Coronary artery (tissue), 2 donors: ENCODE measurements around the gene CERS6.

Experiments used
- DNase-seq: peaks from one replicate; pipeline ENCODE4 v3.0.0-alpha.2; 2017; ENCODE audit warnings: low spot score
- H3K27ac ChIP-seq, 2 donors: fragments of 200-600 bp; sonication (generic); one replicate each; pipeline ENCODE4 v1.5.1; 2016 to 2019
- H3K4me3 ChIP-seq: fragments of 200-600 bp; sonication (generic); 2 replicates; pipeline ENCODE4 v1.5.1; 2016; ENCODE audit warnings: mild to moderate bottlenecking, moderate library complexity
- TF ChIP-seq, protein P1 (sequence below): fragments of 200-600 bp; sonication (generic); IDR thresholded peaks from one replicate; pipeline ENCODE4 v1.5.1; 2019; ENCODE audit warnings: antibody characterized with exemption

CERS6 gene

DNA sequence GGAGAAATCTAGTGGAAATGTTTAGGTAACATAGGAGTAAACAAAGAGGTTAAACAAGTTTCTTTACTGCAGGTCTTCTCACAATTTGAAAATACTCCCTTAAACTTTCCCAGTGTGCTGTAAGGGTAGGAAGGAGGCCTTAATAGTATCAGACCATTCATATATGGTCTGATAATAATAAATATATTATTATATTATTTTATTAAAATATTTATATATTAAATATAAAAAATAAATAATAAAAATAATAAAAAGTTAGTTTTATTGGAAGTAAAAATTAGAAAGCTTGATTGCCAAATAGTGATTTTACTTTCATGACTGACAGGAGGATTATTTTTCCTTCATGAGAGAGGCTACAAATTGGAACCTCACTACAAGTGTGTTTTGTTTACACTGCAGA, 353.5 kb downstream of the CERS6 start:
- no peak overlapping the region for H3K4me3 ChIP-seq
- TF ChIP-seq, protein P1, sequence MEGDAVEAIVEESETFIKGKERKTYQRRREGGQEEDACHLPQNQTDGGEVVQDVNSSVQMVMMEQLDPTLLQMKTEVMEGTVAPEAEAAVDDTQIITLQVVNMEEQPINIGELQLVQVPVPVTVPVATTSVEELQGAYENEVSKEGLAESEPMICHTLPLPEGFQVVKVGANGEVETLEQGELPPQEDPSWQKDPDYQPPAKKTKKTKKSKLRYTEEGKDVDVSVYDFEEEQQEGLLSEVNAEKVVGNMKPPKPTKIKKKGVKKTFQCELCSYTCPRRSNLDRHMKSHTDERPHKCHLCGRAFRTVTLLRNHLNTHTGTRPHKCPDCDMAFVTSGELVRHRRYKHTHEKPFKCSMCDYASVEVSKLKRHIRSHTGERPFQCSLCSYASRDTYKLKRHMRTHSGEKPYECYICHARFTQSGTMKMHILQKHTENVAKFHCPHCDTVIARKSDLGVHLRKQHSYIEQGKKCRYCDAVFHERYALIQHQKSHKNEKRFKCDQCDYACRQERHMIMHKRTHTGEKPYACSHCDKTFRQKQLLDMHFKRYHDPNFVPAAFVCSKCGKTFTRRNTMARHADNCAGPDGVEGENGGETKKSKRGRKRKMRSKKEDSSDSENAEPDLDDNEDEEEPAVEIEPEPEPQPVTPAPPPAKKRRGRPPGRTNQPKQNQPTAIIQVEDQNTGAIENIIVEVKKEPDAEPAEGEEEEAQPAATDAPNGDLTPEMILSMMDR, result no peak
- DNase-seq, result no peak
- no peak overlapping the region for H3K27ac ChIP-seq

DNA sequence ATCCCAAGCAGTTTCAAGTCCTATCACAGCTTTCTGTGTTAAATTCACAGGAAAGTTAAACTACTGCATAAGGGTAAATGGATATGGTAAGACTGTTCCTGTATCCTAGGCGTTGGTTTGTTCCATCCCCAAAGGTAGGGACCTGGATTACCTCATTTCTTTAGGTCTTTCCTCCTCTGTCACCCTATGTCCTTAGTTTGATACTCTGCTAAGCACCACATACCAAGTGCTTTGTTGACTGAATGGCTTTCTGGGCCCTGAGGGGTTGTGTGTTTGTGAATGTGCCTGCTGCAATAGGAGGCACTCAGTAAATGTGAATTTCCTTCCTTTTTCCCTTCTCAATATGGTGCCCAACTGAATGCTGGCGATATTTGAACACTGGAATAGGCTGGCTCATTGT, 354.2 kb downstream of the CERS6 start:
- TF ChIP-seq, protein P1, result no peak
- H3K27ac ChIP-seq, result no peak overlapping the region
- no peak overlapping the region for H3K4me3 ChIP-seq
- no peak for DNase-seq

DNA sequence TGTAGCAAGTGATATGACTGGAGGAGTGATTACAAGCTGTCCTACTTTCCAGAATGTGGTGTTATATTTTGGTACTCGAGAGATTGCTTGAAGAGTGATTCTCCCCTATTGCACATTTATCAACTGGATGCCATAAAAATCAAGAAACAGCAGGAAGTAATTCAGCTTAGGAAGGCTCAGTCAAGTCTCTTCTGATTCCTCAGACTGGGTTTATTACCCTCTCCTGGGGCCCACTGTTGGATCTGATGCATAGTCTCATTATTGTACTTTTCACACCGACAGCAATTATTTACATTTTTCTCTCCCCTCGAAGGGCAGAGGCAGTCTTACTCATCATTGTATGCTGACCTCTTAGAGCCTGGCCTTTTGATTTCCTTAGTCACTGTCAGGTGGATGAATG, 355.6 kb downstream of the CERS6 start:
- H3K27ac ChIP-seq, result no peak overlapping the region
- TF ChIP-seq, protein P1, result no peak
- DNase-seq, result no peak
- no peak overlapping the region for H3K4me3 ChIP-seq

DNA sequence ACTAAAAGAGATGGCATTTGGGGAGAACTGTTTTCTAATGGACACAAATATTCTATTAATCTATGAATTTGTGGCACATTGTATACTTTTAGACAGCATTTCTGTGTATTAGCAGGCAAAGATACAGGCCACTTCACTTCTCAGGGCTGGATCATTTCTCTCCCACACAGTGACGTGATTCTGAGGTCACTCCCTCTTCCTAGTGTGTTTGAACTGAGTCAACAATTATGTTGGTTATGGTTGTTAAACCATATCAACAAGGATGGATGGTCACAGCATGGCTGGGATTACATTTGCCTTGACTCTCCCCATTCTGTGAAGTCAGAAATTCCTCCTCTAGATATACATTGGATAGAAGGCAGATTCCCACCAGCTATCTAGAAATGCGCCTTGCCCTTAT, 358.0 kb downstream of the CERS6 start:
- DNase-seq, result no peak
- Histone ChIP-seq H3K27ac (no peak overlapping the region), H3K4me3 (no peak overlapping the region)
- TF ChIP-seq, protein P1, result no peak

DNA sequence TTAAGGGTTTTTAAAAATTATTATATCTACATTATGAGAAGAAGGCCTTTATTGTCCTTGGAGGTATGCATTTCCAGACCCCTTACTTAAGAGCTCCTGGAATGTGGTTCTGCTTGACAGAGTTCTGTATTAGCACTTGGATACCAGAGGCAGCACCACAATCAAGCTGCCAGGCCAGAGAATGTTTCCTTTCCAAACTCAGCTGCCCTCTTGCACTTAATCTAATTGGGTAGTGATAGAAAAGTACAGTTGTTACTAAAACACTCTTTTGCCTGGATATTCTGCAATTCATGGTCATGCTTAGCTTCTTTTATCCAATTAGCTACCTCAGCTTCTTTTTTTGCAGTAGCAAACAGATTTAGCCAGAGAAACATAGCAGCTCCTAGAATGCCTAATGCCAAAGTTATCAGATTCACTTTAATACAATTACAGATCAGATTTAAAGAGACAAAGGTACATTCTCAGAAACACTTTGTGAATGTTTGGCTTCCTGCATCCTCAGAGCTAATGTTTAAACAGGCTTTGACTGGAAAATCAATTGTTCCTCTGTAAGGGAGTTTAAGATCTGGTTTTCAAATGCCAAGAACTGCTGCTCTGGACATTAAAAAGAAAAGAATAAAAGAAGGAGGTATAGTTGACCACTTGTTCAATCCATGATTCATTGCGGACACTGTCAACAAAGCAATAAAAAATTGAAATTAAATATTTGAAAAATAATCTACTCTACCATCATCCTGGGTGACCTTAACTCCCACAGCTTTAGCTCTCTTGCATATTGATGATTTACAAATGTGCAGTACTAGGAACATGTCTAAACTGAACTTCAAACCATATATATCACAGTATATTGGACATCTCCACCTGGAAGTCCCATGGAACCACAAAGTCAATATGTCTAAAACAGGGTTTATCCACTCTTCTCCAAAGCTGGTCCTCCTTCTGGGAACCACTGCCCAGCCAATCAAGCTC, 359.2 kb downstream of the CERS6 start:
- H3K27ac ChIP-seq, result no peak overlapping the region
- DNase-seq, result no peak

DNA sequence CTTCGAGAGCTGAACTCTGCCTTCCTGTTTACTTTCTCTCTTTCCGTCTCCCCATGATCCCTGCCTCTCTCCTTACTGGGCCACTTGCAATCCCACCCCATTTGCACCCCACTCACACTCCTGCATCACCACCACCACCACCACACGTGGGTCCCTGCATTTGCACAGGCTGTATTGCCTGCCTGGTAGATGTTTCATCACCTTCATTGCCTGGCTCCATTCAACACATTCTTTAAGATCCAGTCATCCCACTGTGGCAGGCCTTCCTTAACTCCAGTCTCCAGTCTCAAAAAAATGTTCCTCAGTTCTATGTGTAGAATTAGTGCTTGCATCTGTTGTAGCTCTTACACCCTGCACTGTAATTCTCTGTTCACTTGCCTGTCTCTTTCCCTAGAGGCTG, 360.3 kb downstream of the CERS6 start:
- Histone ChIP-seq H3K4me3 (no peak overlapping the region), H3K27ac (no peak overlapping the region)
- DNase-seq, result no peak
- TF ChIP-seq, protein P1, result no peak

More for the DNA sequence above, 359.2 kb downstream of the CERS6 start:
- no peak overlapping the region for H3K4me3 ChIP-seq
- TF ChIP-seq, protein P1, result no peak
